RPMI8226 (cell line): ENCODE results near the gene CDH22.

Experiments used
- DNase-seq: peaks from one replicate; pipeline ENCODE4 v3.0.0-alpha.2; 2015

CDH22 gene

DNA sequence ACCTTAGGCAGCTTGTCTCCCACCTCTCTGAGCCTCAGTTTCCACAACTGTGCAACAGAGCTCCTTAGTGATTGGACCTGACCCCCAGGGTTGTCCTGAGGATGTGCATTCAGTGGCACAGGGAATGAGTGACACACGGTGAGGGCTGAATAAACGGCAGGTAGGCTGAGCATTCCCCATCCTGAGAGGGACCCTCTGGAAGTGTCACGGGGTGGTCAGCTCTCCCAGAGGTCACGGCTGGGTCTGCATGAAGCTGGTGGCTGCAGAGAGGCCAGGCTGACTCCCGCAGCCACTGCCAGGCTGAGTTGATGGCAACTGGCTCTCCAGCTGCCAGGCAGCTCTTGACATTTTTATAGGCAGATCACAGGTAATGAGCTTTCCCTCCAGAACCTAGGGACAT lies 147.6 kb downstream of the CDH22 start:
- DNase-seq = no peak

DNA sequence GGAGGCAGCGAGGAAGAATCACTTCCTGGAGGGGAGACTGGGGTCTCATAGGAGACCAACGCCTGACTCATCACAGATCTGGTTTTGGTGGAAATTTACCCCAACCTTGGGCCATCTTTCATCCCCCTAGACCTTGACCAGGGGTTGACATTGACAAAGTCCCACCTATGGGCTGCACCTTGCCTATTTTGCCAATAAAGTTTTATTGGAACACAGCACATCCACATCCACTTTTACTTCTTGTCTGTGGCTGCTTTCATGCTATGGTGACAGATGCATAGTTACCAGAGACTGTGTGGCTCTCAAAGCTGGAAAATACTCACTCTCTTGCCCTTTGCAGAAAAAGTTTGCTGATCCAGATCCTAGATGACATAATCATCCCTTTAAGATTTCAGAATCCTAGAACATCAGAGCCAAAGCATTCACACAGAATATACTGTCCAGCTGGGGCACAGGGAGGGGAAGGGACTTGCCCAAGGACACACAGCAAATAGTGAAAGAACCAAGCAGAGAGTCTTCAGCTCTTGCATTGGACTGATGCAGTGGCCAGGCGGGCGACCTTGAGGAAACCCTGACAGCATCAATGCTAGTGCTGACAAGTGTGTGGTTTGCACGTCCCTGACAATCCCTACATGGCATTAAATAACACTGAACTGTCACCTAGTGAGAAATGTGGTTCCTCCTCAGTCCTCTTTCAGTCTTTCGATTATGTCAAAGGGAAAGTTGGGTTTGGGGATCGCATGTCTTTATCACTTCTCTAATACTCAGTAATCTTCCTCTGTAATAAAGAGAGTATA lies 149.0 kb downstream of the CDH22 start:
- no peak for DNase-seq

DNA sequence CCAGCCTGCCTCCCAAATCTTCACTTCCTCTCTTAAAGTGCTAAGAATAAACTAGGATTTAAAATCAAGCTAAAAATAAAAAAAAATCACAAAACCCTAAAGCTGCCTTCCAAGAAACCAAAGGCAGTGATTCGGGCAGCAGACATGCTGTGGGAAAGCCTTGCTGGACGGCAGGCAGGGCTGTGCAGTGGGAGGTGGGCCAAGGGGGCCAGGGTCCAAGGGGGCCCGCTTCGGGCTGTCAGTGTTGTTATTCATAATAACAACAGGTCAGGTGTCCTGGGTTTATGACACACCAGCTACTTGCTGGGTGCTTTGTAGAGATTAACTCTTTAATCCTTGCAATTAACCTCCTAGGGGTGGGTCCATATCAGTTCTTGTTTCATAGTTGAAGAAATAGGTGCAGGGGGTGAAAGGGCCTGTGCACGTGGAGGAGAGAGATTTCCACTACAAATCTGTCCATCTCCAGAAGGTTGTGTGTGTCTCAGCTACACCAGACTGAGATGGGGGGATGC lies 149.8 kb downstream of the CDH22 start:
- DNase-seq = no peak

- no peak for DNase-seq
Measured at GRCh38 chr20:46157625-46158024, 150.7 kb downstream of the CDH22 start.

DNA sequence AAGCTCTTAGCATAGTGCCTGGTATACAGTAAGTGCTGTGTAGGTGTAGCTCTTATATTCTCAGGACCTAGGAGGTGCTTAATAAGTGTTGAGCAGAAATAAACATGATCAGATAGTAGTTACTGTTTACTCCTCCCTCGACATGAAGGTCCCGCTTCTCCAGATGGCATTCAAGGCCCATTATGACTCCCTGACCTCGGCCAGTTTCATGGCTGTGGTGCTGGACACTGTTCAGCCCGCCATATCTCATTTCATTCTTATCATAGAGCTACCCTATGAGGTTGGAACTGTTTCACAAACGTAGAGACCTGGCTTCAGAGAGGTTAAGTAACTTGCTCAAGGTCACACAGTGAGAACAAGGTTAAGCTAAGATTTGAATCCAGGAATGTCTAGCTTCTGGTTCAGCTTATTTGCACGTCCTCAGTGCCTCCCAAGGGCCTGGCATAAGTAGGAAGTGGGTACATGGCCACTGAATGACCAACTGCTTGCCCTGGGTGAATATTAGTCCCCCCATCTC lies 151.2 kb downstream of the CDH22 start:
- DNase-seq = no peak

DNA sequence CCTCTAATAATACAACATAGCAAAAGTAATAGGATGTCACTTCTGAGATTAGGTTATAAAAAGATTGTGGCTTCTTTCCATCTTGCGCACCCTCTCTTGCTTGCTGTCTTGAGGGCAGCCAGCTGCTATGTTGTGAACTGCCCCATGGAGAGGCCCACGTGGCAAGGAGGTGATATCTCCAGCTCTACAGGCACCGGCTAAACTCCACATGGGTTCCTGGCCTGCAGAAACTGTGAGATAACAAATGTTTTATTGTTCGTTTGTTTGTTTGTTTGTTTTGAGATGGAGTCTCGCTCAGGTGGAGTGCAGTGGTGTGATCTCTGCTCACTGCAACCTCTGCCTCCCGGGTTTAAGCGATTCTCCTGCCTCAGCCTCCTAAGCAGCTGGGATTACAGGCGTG lies 152.2 kb downstream of the CDH22 start:
- DNase-seq = no peak

DNA sequence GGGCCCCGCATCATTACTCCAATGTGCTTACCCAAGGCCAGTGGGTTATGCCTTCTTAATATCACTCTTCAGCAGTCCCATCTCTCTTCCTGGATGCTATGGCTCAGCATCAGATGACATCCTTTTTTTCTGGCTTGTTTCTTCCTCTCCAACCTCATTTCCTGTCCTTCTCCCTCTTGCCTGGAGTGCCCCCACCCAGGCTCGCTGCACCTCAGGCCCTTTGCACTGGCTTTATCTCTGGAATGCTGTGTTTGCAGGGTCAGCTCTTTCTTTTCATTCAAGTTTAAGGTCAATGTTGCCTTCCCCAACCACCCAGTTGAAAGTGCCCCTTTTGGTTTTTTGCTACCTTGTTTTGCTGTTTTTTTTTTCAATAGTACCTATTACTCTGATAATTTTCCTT lies 153.5 kb downstream of the CDH22 start:
- no peak for DNase-seq

- no peak for DNase-seq
Measured at GRCh38 chr20:46154305-46154704, 154.0 kb downstream of the CDH22 start.

- no peak for DNase-seq
Measured at GRCh38 chr20:46152824-46153586, 155.3 kb downstream of the CDH22 start.

DNA sequence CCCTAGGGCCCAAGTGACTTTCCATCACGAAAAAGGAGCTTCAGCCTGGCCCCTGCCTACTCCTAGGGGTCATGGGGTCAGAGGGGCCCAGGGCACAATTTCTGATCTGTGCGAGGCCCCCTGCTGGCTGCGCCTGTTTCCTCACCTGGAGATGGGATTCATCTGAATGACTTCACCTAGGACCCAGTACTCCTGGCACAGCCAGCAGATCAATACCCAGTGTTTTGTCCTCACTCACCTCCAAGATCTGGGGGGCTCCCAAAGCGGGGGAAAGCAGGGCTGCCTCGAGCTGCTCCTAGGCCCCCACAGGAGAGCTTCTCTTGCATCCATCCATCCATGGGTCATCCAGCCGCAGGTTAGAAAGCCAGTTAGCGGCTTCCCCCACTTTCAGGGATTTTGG lies 156.4 kb downstream of the CDH22 start:
- peak; percentile 47 for DNase-seq

DNA sequence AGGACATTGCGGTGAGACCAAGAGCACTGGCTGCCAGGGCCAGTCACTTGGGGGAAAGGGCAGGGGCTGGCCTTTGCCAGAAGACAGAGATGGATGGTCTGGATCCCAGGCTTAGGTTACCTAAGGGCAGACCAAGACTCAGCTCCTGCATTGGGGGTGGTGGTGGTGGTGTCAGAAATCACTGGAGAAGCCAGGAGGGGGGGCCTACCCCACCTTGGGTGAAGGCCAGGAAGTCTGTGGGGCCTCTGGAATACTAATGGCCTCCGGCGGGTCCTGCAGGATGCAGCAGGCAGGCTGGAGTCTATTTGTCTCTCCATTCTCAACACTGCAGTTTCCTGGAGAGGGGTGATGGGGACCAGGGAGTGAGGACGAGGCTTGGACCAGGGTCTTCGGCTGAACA lies 157.4 kb downstream of the CDH22 start:
- DNase-seq = no peak

DNA sequence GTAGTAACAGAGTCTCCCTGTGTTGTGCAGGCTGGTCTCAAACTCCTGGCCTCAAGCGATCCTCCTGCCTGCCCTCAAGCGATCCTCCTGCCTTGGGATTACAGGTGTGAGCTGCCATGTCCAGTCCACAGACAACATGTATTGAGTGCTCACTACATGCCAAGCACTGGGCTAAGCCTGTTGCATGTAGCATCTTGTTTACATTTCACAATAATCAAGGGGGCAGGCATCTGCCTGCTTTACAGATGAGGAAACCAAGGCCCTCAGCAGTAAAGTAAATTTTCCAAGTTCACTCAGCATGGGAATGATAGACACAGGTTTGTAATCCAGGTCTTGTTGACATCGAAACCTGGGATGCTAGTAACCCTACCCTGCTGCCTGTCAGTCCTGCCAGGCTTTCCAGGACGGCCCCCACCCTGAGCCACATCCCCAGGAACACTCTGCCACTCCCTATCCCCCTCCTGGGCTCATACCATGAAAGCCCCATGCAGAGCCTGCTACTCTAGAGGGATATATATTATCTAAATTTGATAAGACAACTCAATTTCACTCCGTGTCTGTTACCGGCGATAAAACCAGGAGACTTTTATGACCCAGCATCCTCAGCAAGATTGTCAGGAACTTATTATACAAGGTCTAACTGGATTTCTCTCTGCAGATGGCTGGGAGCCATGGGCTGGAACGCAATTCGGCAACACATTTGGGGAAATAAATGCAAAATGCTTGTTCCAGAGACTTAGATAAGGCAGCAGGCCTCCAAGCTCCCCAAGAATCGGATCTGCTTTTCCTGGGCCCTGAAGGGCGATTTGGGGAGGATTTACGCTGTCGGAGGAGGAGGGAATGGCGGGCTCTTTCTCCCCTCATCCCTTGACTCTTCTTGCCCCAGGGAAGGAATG lies 159.7 kb downstream of the CDH22 start:
- no peak for DNase-seq

DNA sequence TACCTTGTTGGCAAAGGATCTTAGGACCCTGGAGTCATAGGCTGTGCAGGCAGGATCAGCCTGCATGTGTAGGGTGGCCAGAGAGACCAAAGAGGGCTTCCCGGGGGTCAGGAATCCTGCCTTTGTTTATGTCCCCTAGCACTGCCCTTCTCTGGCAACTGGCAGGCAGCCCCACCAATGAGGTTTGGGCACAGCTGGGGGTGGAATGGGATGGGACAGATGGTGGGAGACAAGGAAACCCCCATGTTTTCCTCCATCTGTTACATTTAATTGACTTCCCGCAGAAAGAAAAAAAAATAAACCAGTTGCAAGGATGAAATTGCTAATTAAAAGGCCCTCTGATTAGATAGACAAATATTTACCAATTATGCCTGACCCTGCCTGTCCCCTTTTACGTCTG lies 162.6 kb downstream of the CDH22 start:
- DNase-seq = no peak

DNA sequence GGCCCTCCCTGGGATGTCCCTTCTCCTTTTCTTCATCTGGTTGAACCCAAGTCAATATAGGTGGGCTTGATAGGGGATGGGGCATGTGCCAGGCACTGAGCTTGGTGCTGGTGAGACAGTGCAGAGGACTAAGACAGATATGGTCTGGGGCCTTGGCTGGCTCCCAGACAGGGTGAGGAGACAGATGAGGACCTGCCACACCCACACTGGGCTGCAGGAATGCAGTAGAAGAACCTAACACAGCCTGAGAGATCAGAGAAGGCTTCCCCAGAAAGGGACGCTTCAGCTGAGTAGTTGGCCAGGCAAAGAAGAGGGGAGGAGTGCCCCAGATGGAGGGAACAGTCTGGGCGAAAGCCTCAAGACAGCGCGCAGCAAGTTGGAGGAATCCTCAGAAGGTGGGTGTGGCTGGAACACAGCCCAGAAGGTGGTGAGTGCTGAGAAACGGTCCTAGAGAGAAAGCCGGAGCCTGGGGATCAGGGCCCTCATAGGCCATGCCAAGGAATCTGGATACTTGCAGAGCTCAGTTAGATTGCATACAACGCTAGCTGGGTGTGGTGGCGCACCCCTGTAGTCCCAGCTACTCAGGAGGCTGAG lies 163.8 kb downstream of the CDH22 start:
- no peak for DNase-seq

DNA sequence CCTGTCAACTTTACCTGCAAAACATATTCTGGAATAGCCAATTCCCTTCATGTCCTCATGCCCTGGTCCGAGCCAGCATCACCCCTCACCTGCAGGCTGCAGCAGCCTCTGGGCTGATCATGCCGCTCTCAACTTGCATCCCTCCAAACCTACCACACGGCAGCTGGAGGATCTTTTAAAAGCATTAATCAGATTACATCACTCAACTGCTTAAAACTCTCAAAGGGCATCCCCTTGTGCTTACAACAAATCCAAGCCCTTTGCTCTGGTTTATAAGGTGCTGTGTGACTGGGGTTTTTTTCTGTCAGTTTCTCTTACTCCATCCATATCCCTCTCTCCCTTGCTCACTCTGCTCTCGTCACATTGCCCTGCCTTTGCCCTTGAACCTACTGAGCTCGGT lies 166.2 kb downstream of the CDH22 start:
- DNase-seq = no peak

DNA sequence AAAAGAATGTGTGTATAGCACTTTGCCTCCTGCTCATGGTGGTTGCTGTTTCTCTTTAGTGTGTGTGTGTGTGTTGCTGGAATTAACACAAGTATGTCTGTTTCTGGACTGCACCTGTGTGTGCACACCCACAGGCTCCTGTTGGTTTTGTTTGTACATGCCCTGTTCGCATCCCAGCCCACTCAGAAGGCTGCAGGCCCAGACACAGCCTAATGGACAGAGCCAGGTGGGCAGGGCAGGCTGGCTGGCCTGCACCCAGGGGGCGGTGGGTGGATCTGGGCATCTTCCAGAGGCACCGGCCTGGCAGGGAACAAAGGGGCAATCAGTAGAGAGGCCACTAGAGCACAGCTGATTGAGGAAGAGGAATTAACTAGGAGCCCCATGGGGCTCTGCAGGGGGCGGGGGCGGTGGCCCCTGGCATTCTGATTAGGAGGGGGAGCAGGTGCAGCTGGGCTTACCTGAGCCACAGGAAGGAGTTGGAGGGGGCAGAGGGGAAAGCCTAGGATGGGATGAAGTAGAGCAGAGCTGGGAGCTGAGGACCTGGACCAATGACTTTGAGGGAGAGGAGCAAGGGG lies 168.3 kb downstream of the CDH22 start:
- no peak for DNase-seq

- DNase-seq = no peak
Measured at GRCh38 chr20:46139266-46139889, 168.9 kb downstream of the CDH22 start.

- no peak for DNase-seq
Measured at GRCh38 chr20:46137816-46138215, 170.5 kb downstream of the CDH22 start.

DNA sequence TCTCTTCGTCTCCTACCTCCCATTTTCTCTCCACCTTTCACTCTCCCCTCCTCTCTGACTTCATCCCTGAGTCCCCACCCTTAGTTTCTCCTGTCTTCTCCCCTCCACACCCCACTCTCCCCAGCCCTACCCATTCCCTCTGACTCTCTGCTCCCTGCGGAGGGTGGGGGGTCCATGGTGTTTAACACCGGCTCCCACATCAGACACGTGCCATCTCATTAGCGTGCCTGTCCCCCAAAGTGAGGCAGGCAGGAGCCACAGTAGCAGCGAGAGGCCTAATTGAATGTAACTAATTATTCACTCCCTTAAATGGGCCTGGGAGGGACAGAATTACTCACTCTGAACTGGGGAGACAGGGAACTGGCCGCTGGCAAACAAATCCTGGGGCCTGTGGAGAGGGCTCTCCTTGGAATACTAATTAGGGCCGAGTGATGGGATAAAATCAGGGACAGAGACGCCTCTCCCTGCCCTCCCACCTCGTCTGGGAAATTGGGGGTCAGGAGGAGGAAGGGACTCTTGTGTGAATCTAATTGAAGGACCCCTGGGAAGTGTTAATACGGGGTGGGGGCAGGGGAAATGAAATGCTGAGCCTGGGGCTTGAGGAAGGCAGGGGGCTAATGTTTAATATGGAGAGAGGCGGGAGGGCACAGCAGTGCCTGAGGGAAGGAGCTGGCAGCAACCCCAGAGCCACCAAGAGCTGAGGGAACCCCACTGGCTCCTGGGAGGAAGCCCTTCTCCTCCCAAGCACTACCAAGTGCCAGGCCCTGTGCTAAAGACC lies 172.3 kb downstream of the CDH22 start:
- no peak for DNase-seq

DNA sequence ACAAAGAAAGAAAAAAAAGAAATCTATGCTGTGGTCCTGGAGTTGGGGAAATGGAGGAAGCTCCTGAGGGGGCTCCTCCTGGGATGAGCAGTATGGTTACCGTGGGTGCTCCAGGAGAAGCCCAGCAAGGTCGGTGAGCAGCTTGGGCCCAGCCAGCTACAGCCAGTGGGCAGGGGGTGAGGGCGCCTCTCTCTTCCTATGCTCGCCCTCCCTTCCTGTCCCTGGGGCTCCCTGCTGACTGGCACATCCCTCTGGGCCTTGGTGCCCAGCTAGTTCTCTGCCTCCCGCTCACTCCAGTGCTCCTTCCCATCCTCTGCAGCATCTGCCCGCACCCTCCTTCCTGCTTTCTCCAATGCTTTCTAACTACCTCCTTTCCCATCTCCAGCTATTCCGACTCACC lies 173.6 kb downstream of the CDH22 start:
- no peak for DNase-seq
